Loucy (cell line): ENCODE measurements around the gene DEPDC4.
"Not testable (repeated sequence)": the region's sequence is repeated elsewhere in the genome, so short reads cannot be mapped to it uniquely, and the experiment has no call there.

Source experiments
- H2AFZ ChIP-seq: fragments of 200-600 bp; sonication (generic); 2 replicates; pipeline ENCODE4 v1.6.0; 2016; ENCODE audit warnings: antibody characterized with exemption, mild to moderate bottlenecking, low read length, moderate library complexity
- H3F3A ChIP-seq: fragments of 200-600 bp; 2 replicates; pipeline ENCODE4 v1.6.0; 2016; ENCODE audit warnings: antibody characterized with exemption, low read depth, mild to moderate bottlenecking
- H3K27me3 ChIP-seq: fragments of 200-600 bp; sonication (generic); 2 replicates; pipeline ENCODE4 v1.6.1; 2014; ENCODE audit warnings: low read length, mild to moderate bottlenecking; ENCODE audit not compliant: insufficient read depth, poor library complexity, severe bottlenecking
- H3K36me3 ChIP-seq: fragments of 200-600 bp; sonication (generic); 2 replicates; pipeline ENCODE4 v1.6.1; 2016; ENCODE audit warnings: low read length; ENCODE audit not compliant: insufficient read depth
- H3K4me1 ChIP-seq: fragments of 200-600 bp; sonication (generic); 2 replicates; pipeline ENCODE4 v1.5.1; 2014; ENCODE audit warnings: low read length, mild to moderate bottlenecking; ENCODE audit not compliant: insufficient read depth, poor library complexity, severe bottlenecking
- H3K4me2 ChIP-seq: fragments of 200-600 bp; sonication (generic); 2 replicates; pipeline ENCODE4 v1.6.0; 2014; ENCODE audit warnings: antibody characterized with exemption, low read length, low read depth, mild to moderate bottlenecking; ENCODE audit not compliant: poor library complexity, severe bottlenecking
- H3K4me3 ChIP-seq: fragments of 200-600 bp; sonication (generic); 2 replicates; pipeline ENCODE4 v1.5.1; 2014; ENCODE audit warnings: low read length, mild to moderate bottlenecking, mixed read lengths; ENCODE audit not compliant: poor library complexity, severe bottlenecking
- H3K79me2 ChIP-seq: fragments of 200-600 bp; sonication (generic); 2 replicates; pipeline ENCODE4 v1.6.1; 2014; ENCODE audit warnings: low read length; ENCODE audit not compliant: insufficient read depth
- H3K9ac ChIP-seq: fragments of 200-600 bp; sonication (generic); 2 replicates; pipeline ENCODE4 v1.6.0; 2014; ENCODE audit warnings: mild to moderate bottlenecking, low read depth, low read length, moderate library complexity; ENCODE audit not compliant: poor library complexity, severe bottlenecking
- H3K9me2 ChIP-seq: fragments of 200-600 bp; sonication (generic); replicated peaks from 2 replicates; pipeline ENCODE4 v1.6.1; 2016; ENCODE audit warnings: low read depth, low read length, mixed read lengths
- H3K9me3 ChIP-seq: fragments of 200-600 bp; sonication (generic); 2 replicates; pipeline ENCODE4 v1.6.1; 2014; ENCODE audit warnings: mild to moderate bottlenecking, antibody characterized with exemption, low read length, low read depth; ENCODE audit not compliant: insufficient read depth
- H4K20me1 ChIP-seq: fragments of 200-600 bp; sonication (generic); 2 replicates; pipeline ENCODE4 v1.6.0; 2014; ENCODE audit warnings: antibody characterized with exemption, low read length, mild to moderate bottlenecking; ENCODE audit not compliant: insufficient read depth, poor library complexity, severe bottlenecking
- EZH2phosphoT487 ChIP-seq: fragments of 200-600 bp; IDR thresholded peaks from 2 replicates; pipeline ENCODE4 v1.6.1; 2018; ENCODE audit warnings: antibody characterized with exemption, mild to moderate bottlenecking, moderate library complexity, borderline replicate concordance
- TF ChIP-seq, protein P1 (sequence below): fragments of 200-600 bp; sonication (generic); conservative IDR thresholded peaks from 2 replicates; pipeline ENCODE4 v1.5.1; 2014; ENCODE audit warnings: mild to moderate bottlenecking, antibody characterized with exemption, low read length

DEPDC4 gene

GRCh38 chr12:100266585-100266834 lies 369 bp downstream of the DEPDC4 start:
- Histone ChIP-seq H2AFZ (peak overlapping the region; percentile 97), H3K4me1 (peaks cover 38% of the 10 kb centered on the region), H3F3A (no peaks in the 10 kb centered on the region), H4K20me1 (peaks cover 37% of the 10 kb centered on the region), H3K27me3 (no peaks in the 10 kb centered on the region), H3K36me3 (no peaks in the 10 kb centered on the region), H3K9me3 (no peaks in the 10 kb centered on the region), H3K9me2 (no peaks in the 10 kb centered on the region), H3K4me2 (peak overlapping the region; percentile 81), H3K4me3 (peak overlapping the region; percentile 99), H3K79me2 (peaks cover 43% of the 10 kb centered on the region), H3K9ac (peak overlapping the region; percentile 94)
- TF ChIP-seq, protein P1, sequence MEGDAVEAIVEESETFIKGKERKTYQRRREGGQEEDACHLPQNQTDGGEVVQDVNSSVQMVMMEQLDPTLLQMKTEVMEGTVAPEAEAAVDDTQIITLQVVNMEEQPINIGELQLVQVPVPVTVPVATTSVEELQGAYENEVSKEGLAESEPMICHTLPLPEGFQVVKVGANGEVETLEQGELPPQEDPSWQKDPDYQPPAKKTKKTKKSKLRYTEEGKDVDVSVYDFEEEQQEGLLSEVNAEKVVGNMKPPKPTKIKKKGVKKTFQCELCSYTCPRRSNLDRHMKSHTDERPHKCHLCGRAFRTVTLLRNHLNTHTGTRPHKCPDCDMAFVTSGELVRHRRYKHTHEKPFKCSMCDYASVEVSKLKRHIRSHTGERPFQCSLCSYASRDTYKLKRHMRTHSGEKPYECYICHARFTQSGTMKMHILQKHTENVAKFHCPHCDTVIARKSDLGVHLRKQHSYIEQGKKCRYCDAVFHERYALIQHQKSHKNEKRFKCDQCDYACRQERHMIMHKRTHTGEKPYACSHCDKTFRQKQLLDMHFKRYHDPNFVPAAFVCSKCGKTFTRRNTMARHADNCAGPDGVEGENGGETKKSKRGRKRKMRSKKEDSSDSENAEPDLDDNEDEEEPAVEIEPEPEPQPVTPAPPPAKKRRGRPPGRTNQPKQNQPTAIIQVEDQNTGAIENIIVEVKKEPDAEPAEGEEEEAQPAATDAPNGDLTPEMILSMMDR = no peak
- no peak for TF ChIP-seq EZH2phosphoT487

DNA sequence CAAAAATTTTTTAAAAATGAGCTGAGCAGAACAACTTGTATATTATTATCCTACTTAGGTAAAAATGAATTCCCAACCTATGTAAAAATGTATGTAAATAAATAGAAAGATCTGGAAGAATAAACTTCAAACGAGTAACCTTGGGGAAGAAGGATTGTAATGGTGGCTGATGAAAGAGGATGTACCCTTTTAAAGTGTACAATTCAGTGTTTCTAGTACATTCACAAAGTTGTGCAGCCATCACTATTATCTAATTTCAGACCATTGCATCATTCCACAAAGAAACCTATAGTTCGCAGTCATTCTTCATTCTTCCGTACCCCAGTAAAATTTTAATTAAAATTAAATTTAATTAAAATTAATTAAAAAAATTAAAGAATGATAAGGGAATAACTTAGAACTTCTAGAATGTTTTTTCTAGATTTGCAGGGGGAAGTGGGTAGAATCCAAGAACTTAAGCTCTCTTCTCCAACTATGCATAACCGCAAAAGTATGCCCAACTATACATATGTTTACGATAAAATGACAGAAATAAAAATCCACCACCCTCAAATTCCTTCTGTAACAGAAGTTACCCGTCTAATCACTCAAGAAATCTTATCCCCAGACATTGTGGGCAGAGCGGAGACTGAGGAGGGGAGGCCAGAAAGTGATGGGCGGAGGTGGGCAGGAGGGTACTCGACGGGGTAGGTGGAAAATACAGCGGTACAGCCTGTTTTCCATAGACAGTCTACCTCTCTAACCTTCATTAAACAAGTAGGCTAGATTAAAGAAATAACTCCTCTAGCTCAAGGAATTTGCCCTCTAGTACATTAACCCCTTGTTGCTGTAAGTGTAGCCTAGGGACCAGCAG lies 921 bp downstream of the DEPDC4 start:
- H3K9me3 ChIP-seq = no peaks in the 10 kb centered on the region
- H3K9me2 ChIP-seq = no peaks in the 10 kb centered on the region
- H3K79me2 ChIP-seq = peaks cover 38% of the 10 kb centered on the region
- TF ChIP-seq, protein P1 = no peak
- no peak for TF ChIP-seq EZH2phosphoT487
- H3K9ac ChIP-seq = peak overlapping the region; percentile 94
- peak overlapping the region; percentile 99 for H3K4me3 ChIP-seq
- no peaks in the 10 kb centered on the region for H3F3A ChIP-seq
- no peaks in the 10 kb centered on the region for H3K36me3 ChIP-seq
- peak overlapping the region; percentile 97 for H2AFZ ChIP-seq
- no peaks in the 10 kb centered on the region for H3K27me3 ChIP-seq
- peaks cover 31% of the 10 kb centered on the region for H4K20me1 ChIP-seq
- H3K4me2 ChIP-seq = peak overlapping the region; percentile 81
- peaks cover 34% of the 10 kb centered on the region for H3K4me1 ChIP-seq

- H3F3A ChIP-seq, H3K4me3 ChIP-seq, H3K36me3 ChIP-seq: not testable (repeated sequence)
Measured at GRCh38 chr12:100265107-100265506, 1.8 kb downstream of the DEPDC4 start.

GRCh38 chr12:100263131-100263530 lies 3.7 kb downstream of the DEPDC4 start:
- Histone ChIP-seq H3K9ac (no peak overlapping the region), H3F3A (no peaks in the 10 kb centered on the region), H3K4me2 (no peak overlapping the region), H3K27me3 (no peaks in the 10 kb centered on the region), H3K9me2 (no peaks in the 10 kb centered on the region), H2AFZ (no peak overlapping the region), H3K36me3 (no peaks in the 10 kb centered on the region), H3K4me1 (peaks cover 9% of the 10 kb centered on the region), H3K4me3 (no peak overlapping the region), H4K20me1 (peaks cover 9% of the 10 kb centered on the region), H3K79me2 (peaks cover 9% of the 10 kb centered on the region), H3K9me3 (no peaks in the 10 kb centered on the region)
- no peak for TF ChIP-seq EZH2phosphoT487
- TF ChIP-seq, protein P1 = no peak

More at GRCh38 chr12:100265107-100265506, 1.8 kb downstream of the DEPDC4 start:
- not testable (repeated sequence) for H3K4me2 ChIP-seq, H3K9me3 ChIP-seq, H3K9me2 ChIP-seq, H3K27me3 ChIP-seq, H2AFZ ChIP-seq, H3K9ac ChIP-seq
- H3K79me2 ChIP-seq = peaks cover 29% of the 10 kb centered on the region
- H4K20me1 ChIP-seq = peaks cover 25% of the 10 kb centered on the region
- peaks cover 27% of the 10 kb centered on the region for H3K4me1 ChIP-seq
